HG03175 (cell line): Measurements from ENCODE around the gene UBLCP1.
"Not testable (repeated sequence)": the region's sequence is repeated elsewhere in the genome, so short reads cannot be mapped to it uniquely, and the experiment has no call there.

Experiments used
- ATAC-seq: cut with Tn5 transposase; IDR thresholded peaks from one replicate; pipeline ENCODE4 v1.9.1; 2021; ENCODE audit warnings: mild to moderate bottlenecking, moderate library complexity; ENCODE audit not compliant: unreplicated experiment

The UBLCP1 gene

DNA sequence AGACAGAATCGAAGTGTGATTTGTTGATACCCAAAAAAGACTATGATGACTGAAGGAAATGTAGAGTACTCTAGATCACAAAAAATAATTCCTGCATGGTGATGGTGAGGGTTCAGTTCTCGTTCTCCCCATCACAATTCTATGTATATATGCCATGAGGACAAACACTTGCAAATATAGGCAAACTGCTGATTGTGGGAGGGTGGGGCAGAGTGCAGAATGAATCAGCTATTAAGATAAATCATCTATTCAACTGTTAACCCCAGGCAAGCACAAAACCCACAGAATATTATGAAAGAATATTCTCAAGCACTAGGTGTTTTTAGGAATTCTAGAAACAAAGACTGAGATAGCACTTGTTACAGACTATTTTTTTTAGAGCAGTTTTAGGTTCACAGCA lies 13.9 kb upstream of the UBLCP1 start:
- no peak for ATAC-seq

DNA sequence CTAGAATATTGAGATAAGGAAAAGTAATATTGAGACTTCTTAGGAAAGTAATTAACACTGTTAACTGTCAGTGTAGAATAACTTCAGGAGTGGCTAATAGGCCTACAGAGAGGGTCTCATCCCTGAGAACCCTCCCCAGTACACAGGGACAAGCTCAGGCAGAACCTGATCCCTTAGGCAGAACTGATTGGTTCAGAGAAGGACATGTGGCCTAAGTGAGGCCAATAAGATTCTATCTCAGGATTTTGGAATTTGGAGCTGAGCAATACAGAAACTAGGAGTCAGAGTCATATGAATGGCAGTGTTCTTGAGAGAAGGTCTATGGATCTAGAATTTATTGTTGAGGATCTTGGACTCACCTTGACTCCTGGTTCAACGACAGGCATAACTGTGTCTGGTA lies 10.9 kb upstream of the UBLCP1 start:
- ATAC-seq, result no peak

GRCh38 chr5:159257007-159257406 lies 6.1 kb upstream of the UBLCP1 start:
- no peak for ATAC-seq

DNA sequence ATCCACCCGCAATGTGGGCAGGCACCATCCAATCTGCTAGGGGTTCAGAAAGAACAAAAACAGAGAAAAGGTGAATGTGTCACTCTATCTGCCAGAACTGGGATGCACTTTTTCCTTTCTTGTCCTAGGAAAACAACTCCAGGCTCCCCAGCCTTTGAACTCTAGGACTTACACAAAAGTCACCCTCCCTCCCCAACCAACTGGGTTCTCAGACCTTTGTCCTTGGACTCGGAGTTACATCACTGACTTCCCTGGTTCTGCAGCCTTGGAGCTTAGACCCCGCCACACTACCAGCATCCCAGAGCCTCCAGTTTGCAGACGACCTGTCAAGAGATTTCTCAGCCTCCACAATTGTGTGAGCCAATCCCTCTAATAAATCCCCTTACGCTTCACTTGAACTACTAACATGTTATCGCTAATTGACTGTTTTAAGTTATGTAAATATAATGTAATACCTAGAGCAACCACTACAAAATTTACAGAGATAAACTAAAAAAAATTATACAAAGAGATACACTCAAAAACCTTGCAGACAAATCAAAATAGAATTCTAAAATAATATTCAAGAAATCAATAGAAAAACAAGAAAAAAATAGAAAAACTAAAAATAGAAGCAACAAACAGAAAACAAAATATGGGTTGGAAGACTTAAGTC lies 5.3 kb upstream of the UBLCP1 start:
- no peak for ATAC-seq

GRCh38 chr5:159258361-159258760 lies 4.7 kb upstream of the UBLCP1 start:
- ATAC-seq, result no peak

DNA sequence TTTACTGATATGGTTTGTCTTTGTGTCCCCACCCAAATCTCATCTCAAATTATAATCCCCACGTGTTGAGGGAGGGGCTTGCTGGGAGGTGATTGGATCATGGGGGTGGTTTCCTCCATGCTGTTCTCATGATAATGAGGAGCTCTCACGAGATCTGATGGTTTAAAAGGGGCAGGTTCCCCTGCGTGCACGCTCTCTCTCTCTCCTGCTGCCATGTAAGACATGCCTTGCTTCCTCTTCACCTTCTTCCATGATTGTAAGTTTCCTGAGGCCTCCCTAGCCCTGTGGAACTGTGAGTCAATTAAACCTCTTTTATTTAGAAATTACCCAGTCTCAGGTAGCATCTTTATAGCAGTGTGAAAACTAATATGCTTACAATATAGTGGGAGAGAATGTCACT lies 2.9 kb upstream of the UBLCP1 start:
- not testable (repeated sequence) for ATAC-seq

DNA sequence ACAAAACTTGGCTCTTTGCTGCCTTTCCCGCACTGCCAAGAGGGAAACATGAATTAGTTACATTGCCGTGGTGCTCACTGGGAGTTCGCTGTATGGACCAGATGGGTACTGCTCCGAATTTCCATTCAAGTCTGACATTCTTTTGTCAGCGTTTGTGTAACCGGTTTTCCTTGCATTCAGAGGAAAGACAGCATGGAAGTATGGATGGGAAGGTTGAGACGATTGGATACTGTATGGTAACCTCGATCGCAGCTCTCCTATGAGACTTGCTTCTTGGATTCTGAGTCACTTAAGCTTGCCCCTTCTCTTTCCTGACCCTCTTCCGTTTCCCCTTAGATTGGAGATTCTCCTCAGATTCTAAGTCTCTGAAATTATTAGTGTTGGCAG lies 625 bp upstream of the UBLCP1 start:
- ATAC-seq, result peak; percentile 6

GRCh38 chr5:159263569-159263905 lies 447 bp downstream of the UBLCP1 start:
- peak; percentile 10 for ATAC-seq

DNA sequence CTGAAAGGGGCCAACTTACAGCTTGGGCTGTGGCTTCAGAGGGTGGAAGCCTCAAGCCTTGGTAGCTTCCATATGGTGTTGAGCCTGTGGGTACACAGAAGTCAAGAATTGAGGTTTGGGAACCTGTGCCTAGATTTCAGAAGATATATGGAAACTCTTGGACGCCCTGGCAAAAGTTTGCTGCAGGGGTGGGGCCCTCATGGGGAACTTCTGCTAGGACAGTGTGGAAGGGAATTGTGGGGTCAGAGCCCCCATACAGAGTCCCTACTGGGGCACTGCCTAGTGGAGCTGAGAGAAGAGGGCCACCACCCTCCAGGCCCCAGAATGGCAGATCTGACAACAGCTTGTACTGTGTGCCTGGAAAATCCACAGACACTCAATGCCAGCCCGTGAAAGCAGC lies 3.7 kb downstream of the UBLCP1 start:
- not testable (repeated sequence) for ATAC-seq

DNA sequence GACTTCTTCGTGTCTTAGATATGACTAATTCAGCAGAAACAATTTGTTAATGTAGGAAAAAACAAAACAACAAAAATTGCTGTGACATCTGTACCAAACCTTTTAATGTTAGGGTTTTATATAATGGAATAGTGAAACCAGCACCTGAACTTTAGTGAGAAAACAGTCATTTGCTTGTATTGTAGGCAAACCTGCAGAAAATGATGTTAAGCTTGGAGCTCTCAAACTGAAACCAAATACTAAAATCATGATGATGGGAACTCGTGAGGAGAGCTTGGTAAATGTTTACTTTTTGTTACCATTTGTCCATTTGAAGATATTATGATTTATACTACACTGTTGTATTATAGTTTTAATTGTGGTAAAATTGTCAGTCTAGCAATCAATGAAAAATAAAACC lies 6.6 kb downstream of the UBLCP1 start:
- ATAC-seq, result no peak

DNA sequence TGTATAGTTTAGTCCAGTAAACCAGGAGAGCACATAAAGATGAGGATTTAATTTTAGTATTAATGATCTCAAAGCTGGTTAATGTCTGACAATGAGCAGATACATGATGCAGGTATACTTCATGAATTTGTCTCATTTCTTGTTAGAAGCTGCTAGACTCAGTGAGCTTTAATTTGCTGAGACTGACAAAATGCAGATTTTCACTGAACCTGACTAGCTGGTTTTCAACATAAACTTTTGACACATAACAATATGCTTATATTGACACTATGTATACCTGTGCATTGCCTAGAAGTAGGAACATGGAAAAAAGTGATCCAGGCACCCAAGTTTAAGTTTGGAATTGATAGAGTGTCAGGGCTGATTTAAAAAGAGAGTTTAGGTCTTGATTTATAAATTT lies 10.8 kb downstream of the UBLCP1 start:
- no peak for ATAC-seq

DNA sequence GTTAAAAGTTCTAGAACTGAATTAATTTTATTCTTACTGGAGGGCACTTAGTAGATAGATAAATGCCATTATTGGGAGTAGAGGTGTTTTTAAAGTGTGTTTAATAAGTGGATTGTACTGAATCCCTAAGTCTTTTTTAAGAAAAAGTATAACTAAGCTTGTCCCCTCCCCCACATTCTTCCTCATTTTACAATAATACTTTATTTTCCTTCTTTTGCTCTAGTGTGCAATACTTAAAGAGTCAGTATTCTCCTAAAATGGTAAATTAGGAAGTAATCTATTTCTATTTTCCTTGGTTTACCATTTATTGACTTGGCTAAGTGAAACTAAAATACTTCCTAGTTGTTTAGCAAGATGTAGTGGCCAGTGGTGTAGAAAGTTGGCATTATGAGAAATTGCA lies 11.6 kb downstream of the UBLCP1 start:
- ATAC-seq, result no peak

GRCh38 chr5:159286420-159287035 lies 23.4 kb downstream of the UBLCP1 start:
- no peak for ATAC-seq

DNA sequence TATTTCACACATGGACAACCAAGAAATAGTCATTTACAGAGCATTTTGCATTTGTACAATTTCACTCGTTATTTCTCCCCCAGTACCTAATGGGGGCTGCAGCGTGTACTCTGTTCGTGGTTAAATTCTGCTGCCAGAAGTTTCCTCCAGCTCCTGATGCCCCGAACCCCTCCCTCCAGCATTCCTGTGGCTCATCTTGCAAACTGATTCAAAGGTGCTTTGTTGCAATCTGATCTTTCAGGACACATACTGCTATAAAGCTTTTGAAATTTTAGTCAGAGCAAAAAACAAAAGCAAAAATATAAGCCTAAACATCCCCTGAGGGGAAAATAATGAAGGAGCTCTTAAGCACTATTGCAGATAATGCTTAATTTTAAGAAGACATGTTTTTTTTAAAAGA lies 27.7 kb downstream of the UBLCP1 start:
- no peak for ATAC-seq

DNA sequence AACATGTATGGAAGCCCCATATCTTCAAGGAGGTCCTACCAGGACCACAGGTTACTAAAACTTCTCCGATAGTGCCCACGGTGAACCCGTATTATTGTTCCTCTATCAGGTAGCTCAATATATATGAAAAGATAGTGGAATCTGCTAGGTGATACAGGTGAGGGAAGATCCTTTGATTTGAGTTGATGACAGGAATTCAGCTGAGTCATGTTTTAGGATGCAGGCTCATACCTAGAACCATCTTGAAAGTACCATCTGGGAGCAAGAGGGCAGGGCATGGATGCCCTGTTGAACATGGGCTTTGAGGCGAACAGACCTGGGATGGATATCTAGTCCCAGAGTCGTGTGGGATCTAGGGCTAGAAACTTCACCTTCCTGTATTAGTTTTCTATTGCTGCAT lies 31.8 kb downstream of the UBLCP1 start:
- no peak for ATAC-seq

GRCh38 chr5:159297300-159297699 lies 34.2 kb downstream of the UBLCP1 start:
- not testable (repeated sequence) for ATAC-seq

- no peak for ATAC-seq
Measured at GRCh38 chr5:159301466-159301865, 38.4 kb downstream of the UBLCP1 start.

- ATAC-seq, result peak; percentile 41
Measured at GRCh38 chr5:159301929-159302860, 39.1 kb downstream of the UBLCP1 start.

GRCh38 chr5:159303286-159303685 lies 40.2 kb downstream of the UBLCP1 start:
- no peak for ATAC-seq

- no peak for ATAC-seq
Measured at GRCh38 chr5:159304961-159305595, 42.0 kb downstream of the UBLCP1 start.

DNA sequence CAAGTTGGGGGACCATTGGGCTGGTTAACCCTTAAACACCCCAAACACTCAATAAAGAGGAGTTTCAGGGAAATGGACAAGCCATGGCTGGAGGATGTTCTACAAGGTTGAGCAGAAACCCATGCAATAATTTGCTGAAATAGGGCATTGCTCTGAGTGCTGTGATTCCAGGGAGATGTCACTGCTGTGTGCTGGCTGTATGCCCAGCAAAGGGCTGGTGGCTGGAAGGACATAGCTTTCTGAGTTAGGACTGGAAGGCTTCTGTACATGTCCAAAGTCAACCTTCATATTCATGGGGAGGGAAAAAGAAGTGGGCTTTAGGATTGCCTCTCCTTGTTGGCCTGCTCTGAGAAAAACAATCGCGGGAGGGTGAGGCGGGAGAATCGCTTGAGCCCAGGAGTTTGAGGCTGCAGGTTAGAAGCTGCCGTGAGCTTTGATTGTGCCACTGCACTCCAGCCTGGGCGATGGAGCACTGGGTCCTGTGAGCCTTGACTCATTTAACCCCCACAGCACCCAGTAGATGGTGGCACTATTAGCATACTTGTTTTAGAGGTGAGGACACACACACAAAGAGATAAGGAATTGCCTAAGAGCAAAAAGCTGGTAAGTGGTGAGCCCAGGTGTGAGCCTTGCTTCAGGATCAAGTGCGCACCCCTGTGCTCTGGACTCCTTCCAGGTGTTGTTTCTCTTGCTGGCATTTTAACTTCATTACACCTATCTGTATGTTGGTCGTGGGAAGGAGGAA lies 46.8 kb downstream of the UBLCP1 start:
- no peak for ATAC-seq
